ENCODE data around the gene GRK5.

- TF ChIP-seq CTCF (IDR thresholded peaks at IDR 0.05) (no peak), POLR2A (IDR thresholded peaks at IDR 0.05) (no peak)
Observed at GRCh38 chr10:119406601-119407253, 199.4 kb downstream of the GRK5 start.

All from right lobe of liver (tissue), 4 donors.